Adipocyte (in vitro differentiated cells): ENCODE results near the gene TOR3A.
"Not testable (repeated sequence)": the region's sequence is repeated elsewhere in the genome, so short reads cannot be mapped to it uniquely, and the experiment has no call there.

Experiments
- DNase-seq: peaks from one replicate; pipeline ENCODE4 v3.0.0-alpha.2; 2015; ENCODE audit warnings: low read depth
- H3K27me3 ChIP-seq: replicated peaks from 2 replicates; pipeline ENCODE4 v1.7.0; 2013; ENCODE audit warnings: mild to moderate bottlenecking, low read length, moderate library complexity; ENCODE audit not compliant: control insufficient read depth, insufficient read depth
- H3K36me3 ChIP-seq: 2 replicates; pipeline ENCODE4 v1.7.0; 2013; ENCODE audit warnings: low read length, mild to moderate bottlenecking, moderate library complexity; ENCODE audit not compliant: control insufficient read depth, insufficient read depth, severe bottlenecking
- H3K4me1 ChIP-seq: 2 replicates; pipeline ENCODE4 v1.7.0; 2013; ENCODE audit warnings: mild to moderate bottlenecking, low read length, moderate library complexity; ENCODE audit not compliant: control insufficient read depth, insufficient read depth
- H3K4me3 ChIP-seq: 2 replicates; pipeline ENCODE4 v1.7.0; 2013; ENCODE audit warnings: mild to moderate bottlenecking, low read length, moderate library complexity
- H3K9ac ChIP-seq: 2 replicates; pipeline ENCODE4 v1.7.0; 2013; ENCODE audit warnings: mild to moderate bottlenecking, low read length, moderate library complexity
- H3K9me3 ChIP-seq: 2 replicates; pipeline ENCODE4 v1.7.0; 2013; ENCODE audit warnings: mild to moderate bottlenecking, low read length, moderate library complexity; ENCODE audit not compliant: control insufficient read depth

The TOR3A gene

GRCh38 chr1:179115181-179115580 lies 33.3 kb downstream of the TOR3A start:
- DNase-seq, result no peak
- no peaks in the 10 kb centered on the region for H3K4me1 ChIP-seq
- no peak overlapping the region for H3K9ac ChIP-seq
- H3K4me3 ChIP-seq, result no peak overlapping the region
- H3K27me3 ChIP-seq, result no peaks in the 10 kb centered on the region
- H3K9me3 ChIP-seq, result no peaks in the 10 kb centered on the region
- H3K36me3 ChIP-seq, result peaks cover 92% of the 10 kb centered on the region

- no peaks in the 10 kb centered on the region for H3K9me3 ChIP-seq
- H3K36me3 ChIP-seq, result peaks cover 81% of the 10 kb centered on the region
- H3K9ac ChIP-seq, result no peak overlapping the region
- no peaks in the 10 kb centered on the region for H3K27me3 ChIP-seq
- no peak for DNase-seq
- peaks cover 15% of the 10 kb centered on the region for H3K4me1 ChIP-seq
- H3K4me3 ChIP-seq, result no peak overlapping the region
Measured at GRCh38 chr1:179119513-179119912, 37.6 kb downstream of the TOR3A start.

GRCh38 chr1:179120736-179121135 lies 38.9 kb downstream of the TOR3A start:
- Histone ChIP-seq H3K27me3 (no peaks in the 10 kb centered on the region), H3K36me3 (peaks cover 80% of the 10 kb centered on the region), H3K9ac (peak overlapping the region; percentile 37), H3K4me1 (peaks cover 27% of the 10 kb centered on the region), H3K9me3 (no peaks in the 10 kb centered on the region), H3K4me3 (no peak overlapping the region)
- DNase-seq, result no peak

GRCh38 chr1:179121159-179121938 lies 39.5 kb downstream of the TOR3A start:
- H3K4me1 ChIP-seq, result peaks cover 31% of the 10 kb centered on the region
- no peak overlapping the region for H3K4me3 ChIP-seq
- peak overlapping the region; percentile 37 for H3K9ac ChIP-seq
- peaks cover 80% of the 10 kb centered on the region for H3K36me3 ChIP-seq
- DNase-seq, result peak; percentile 84
- H3K27me3 ChIP-seq, result no peaks in the 10 kb centered on the region
- H3K9me3 ChIP-seq, result no peaks in the 10 kb centered on the region

- no peak for DNase-seq
- Histone ChIP-seq H3K4me1 (peaks cover 64% of the 10 kb centered on the region), H3K9ac (no peak overlapping the region), H3K4me3 (no peak overlapping the region), H3K9me3 (no peaks in the 10 kb centered on the region), H3K27me3 (no peaks in the 10 kb centered on the region), H3K36me3 (peaks cover 60% of the 10 kb centered on the region)
Measured at GRCh38 chr1:179124873-179125272, 43.0 kb downstream of the TOR3A start.

GRCh38 chr1:179126338-179127060 lies 44.6 kb downstream of the TOR3A start:
- peaks cover 60% of the 10 kb centered on the region for H3K36me3 ChIP-seq
- H3K9ac ChIP-seq, result peak overlapping the region; percentile 31
- DNase-seq, result peak; percentile 16
- no peaks in the 10 kb centered on the region for H3K27me3 ChIP-seq
- peaks cover 61% of the 10 kb centered on the region for H3K4me1 ChIP-seq
- peak overlapping the region; percentile 7 for H3K4me3 ChIP-seq
- H3K9me3 ChIP-seq, result no peaks in the 10 kb centered on the region

- Histone ChIP-seq H3K4me3 (peak overlapping the region; percentile 7), H3K27me3 (no peaks in the 10 kb centered on the region), H3K4me1 (peaks cover 59% of the 10 kb centered on the region), H3K9ac (peak overlapping the region; percentile 31), H3K9me3 (no peaks in the 10 kb centered on the region), H3K36me3 (peaks cover 59% of the 10 kb centered on the region)
- peak; percentile 51 for DNase-seq
Measured at GRCh38 chr1:179127163-179127895, 45.5 kb downstream of the TOR3A start.

- H3K36me3 ChIP-seq, result peaks cover 50% of the 10 kb centered on the region
- DNase-seq, result no peak
- H3K4me3 ChIP-seq, result no peak overlapping the region
- H3K9me3 ChIP-seq, result no peaks in the 10 kb centered on the region
- H3K27me3 ChIP-seq, result no peaks in the 10 kb centered on the region
- H3K4me1 ChIP-seq, result peaks cover 52% of the 10 kb centered on the region
- no peak overlapping the region for H3K9ac ChIP-seq
Measured at GRCh38 chr1:179128520-179128919, 46.6 kb downstream of the TOR3A start.

- DNase-seq, result peak; percentile 57
- H3K4me1 ChIP-seq, result peaks cover 47% of the 10 kb centered on the region
- no peaks in the 10 kb centered on the region for H3K9me3 ChIP-seq
Measured at GRCh38 chr1:179129702-179130473, 48.0 kb downstream of the TOR3A start.

GRCh38 chr1:179135168-179135567 lies 53.3 kb downstream of the TOR3A start:
- Histone ChIP-seq H3K4me1 (peaks cover 23% of the 10 kb centered on the region), H3K36me3 (peaks cover 20% of the 10 kb centered on the region)
- H3K27me3 ChIP-seq, H3K9me3 ChIP-seq, H3K4me3 ChIP-seq, H3K9ac ChIP-seq, DNase-seq: not testable (repeated sequence)

More at GRCh38 chr1:179129702-179130473, 48.0 kb downstream of the TOR3A start:
- H3K9ac ChIP-seq, result peak overlapping the region; percentile 30
- H3K27me3 ChIP-seq, result no peaks in the 10 kb centered on the region
- H3K4me3 ChIP-seq, result peak overlapping the region; percentile 24
- H3K36me3 ChIP-seq, result peaks cover 49% of the 10 kb centered on the region
